ENCODE results near the gene RPS6KA5. TPM values are rescaled to one million over a fixed set of nuclear protein-coding genes. Genes with fewer than 3 reads are reported as not detected.
"Not testable (repeated sequence)": the region's sequence is repeated elsewhere in the genome, so short reads cannot be mapped to it uniquely, and the experiment has no call there.

The RPS6KA5 gene
- total RNA-seq, 4 donors from 2014 or later: 3.8 to 20.0 (median 14.8) TPM

GRCh38 chr14:90962505-90963109, 97.8 kb downstream of the RPS6KA5 start:
- no peak for DNase-seq
- H3K4me1 ChIP-seq: no peaks in the 10 kb centered on the region
- H3K27me3 ChIP-seq: no peaks in the 10 kb centered on the region
- H3K36me3 ChIP-seq: no peaks in the 10 kb centered on the region
- TF ChIP-seq CTCF (IDR thresholded peaks at IDR 0.05) (no peak), POLR2A (IDR thresholded peaks at IDR 0.05) (no peak)
- no peak overlapping the region for H3K4me3 ChIP-seq
- H3K9me3 ChIP-seq: no peaks in the 10 kb centered on the region
- intact Hi-C loops (cut with DNase I; ENCODE audit: low total_unique reads): no loop called here
- H3K27ac ChIP-seq: no peak overlapping the region

- Histone ChIP-seq H3K27me3 (no peaks in the 10 kb centered on the region), H3K9me3 (peaks cover 0 to 12% of the 10 kb centered on the region in 2 donors), H3K27ac (no peak overlapping the region), H3K4me1 (no peaks in the 10 kb centered on the region), H3K36me3 (no peaks in the 10 kb centered on the region), H3K4me3 (no peak overlapping the region)
- intact Hi-C loops (cut with DNase I; ENCODE audit: low total_unique reads): no loop called here
- DNase-seq: no peak
- no peak for TF ChIP-seq CTCF (IDR thresholded peaks at IDR 0.05)
- TF ChIP-seq POLR2A (IDR thresholded peaks at IDR 0.05): no peak
Observed at GRCh38 chr14:90960818-90961217, 99.6 kb downstream of the RPS6KA5 start.

- Histone ChIP-seq H3K27ac (no peak overlapping the region), H3K4me1 (no peaks in the 10 kb centered on the region), H3K36me3 (no peaks in the 10 kb centered on the region), H3K4me3 (no peak overlapping the region), H3K27me3 (no peaks in the 10 kb centered on the region), H3K9me3 (peaks cover 0 to 17% of the 10 kb centered on the region in 2 donors)
- intact Hi-C loops (cut with DNase I; ENCODE audit: low total_unique reads): no loop called here
- no peak for DNase-seq
- TF ChIP-seq POLR2A (IDR thresholded peaks at IDR 0.05) (no peak), CTCF (IDR thresholded peaks at IDR 0.05) (no peak)
Observed at GRCh38 chr14:90959344-90959743, 101.1 kb downstream of the RPS6KA5 start.

GRCh38 chr14:90956273-90956672, 104.2 kb downstream of the RPS6KA5 start:
- no peaks in the 10 kb centered on the region for H3K27me3 ChIP-seq
- TF ChIP-seq POLR2A (IDR thresholded peaks at IDR 0.05) (no peak), CTCF (IDR thresholded peaks at IDR 0.05) (no peak)
- DNase-seq: no peak
- no peak overlapping the region for H3K27ac ChIP-seq
- H3K4me3 ChIP-seq: no peak overlapping the region
- no peaks in the 10 kb centered on the region for H3K36me3 ChIP-seq
- intact Hi-C loops (cut with DNase I; ENCODE audit: low total_unique reads): no loop called here
- peaks cover 0 to 21% of the 10 kb centered on the region in 2 donors for H3K9me3 ChIP-seq
- H3K4me1 ChIP-seq: no peaks in the 10 kb centered on the region

- H3K4me3 ChIP-seq; H3K27ac ChIP-seq; H3K4me1 ChIP-seq; intact Hi-C loops (cut with DNase I; ENCODE audit: low total_unique reads); DNase-seq; H3K27me3 ChIP-seq; H3K36me3 ChIP-seq: not testable (repeated sequence)
- peaks cover 0 to 21% of the 10 kb centered on the region in 2 donors for H3K9me3 ChIP-seq
Observed at GRCh38 chr14:90953643-90954042, 106.8 kb downstream of the RPS6KA5 start.

GRCh38 chr14:90943367-90943766, 117.1 kb downstream of the RPS6KA5 start:
- Histone ChIP-seq H3K27ac (no peak overlapping the region), H3K4me1 (no peaks in the 10 kb centered on the region), H3K9me3 (no peaks in the 10 kb centered on the region), H3K36me3 (no peaks in the 10 kb centered on the region), H3K27me3 (no peaks in the 10 kb centered on the region), H3K4me3 (no peak overlapping the region)
- intact Hi-C loops (cut with DNase I; ENCODE audit: low total_unique reads): no loop called here
- TF ChIP-seq POLR2A (IDR thresholded peaks at IDR 0.05) (no peak), CTCF (IDR thresholded peaks at IDR 0.05) (no peak)
- DNase-seq: no peak

All from uterus (tissue), 4 donors.